Right lobe of liver (tissue), 4 donors: ENCODE measurements around the gene RAB14.

Source experiments
- POLR2A ChIP-seq: fragments of 450-650 bp; IDR thresholded peaks from one replicate; pipeline ENCODE4 v1.6.1; 2017; ENCODE audit warnings: antibody characterized with exemption, mild to moderate bottlenecking
- TF ChIP-seq, protein P1 (sequence below), 4 donors: fragments of 200-600 bp in 3 of 4; fragments of 450-650 bp in 1 of 4; IDR thresholded peaks; one replicate each; pipeline versions ENCODE4 v1.5.1 to v1.8.0; 2016 to 2022; ENCODE audit warnings: antibody characterized with exemption in 4 of 4, mild to moderate bottlenecking in 2 of 4
- donor health status: DM: no; HTN: no; CAD: no.
- donor health status: DM: no; HTN: no; CAD: no.
- donor health status: DM: no; HTN: yes; CAD: no.

DNA sequence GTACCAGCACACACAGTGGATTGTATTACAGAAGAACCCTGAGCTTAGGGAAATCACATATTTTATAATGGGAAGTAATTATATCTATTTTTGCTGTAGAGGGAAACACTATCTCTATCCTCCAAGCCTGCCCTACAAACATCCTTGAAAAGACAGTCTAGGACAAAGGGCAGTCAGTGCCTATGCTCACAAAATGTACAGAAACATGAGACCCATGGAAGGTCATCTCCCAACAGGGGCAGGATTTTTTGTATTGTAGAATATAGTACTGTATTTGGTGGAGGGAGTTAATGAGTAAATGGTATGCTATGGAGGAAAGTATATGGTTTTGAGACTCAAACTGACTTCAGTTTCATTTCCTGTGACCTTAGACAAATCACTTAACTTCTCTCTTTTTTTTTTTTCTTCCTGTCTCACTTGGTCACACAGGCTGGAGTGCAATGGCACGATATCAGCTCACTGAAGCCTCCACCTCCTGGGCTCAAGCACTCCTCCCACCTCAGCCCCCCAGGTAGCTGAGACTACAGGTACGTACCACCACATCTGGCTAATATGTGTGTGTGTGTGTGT is 5.8 kb upstream of the RAB14 start:
- TF ChIP-seq, protein P1, sequence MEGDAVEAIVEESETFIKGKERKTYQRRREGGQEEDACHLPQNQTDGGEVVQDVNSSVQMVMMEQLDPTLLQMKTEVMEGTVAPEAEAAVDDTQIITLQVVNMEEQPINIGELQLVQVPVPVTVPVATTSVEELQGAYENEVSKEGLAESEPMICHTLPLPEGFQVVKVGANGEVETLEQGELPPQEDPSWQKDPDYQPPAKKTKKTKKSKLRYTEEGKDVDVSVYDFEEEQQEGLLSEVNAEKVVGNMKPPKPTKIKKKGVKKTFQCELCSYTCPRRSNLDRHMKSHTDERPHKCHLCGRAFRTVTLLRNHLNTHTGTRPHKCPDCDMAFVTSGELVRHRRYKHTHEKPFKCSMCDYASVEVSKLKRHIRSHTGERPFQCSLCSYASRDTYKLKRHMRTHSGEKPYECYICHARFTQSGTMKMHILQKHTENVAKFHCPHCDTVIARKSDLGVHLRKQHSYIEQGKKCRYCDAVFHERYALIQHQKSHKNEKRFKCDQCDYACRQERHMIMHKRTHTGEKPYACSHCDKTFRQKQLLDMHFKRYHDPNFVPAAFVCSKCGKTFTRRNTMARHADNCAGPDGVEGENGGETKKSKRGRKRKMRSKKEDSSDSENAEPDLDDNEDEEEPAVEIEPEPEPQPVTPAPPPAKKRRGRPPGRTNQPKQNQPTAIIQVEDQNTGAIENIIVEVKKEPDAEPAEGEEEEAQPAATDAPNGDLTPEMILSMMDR (IDR thresholded peaks at IDR 0.05), result no peak
- no peak for TF ChIP-seq POLR2A
